Glutamatergic neuron (in vitro differentiated cells): ENCODE data around the gene PAK4. TPM values are rescaled to one million over a fixed set of nuclear protein-coding genes. Genes with fewer than 3 reads are reported as not detected.
A peak's percentile ranks its signal among the peaks of the same experiment; 100 is the strongest.

ENCODE experiments used
- DNase-seq: peaks from one replicate; pipeline ENCODE4 v3.0.0; 2022
- H3K27ac Mint-ChIP-seq: one replicate; pipeline ENCODE4 v1.8.0; 2020; ENCODE audit warnings: mild to moderate bottlenecking, mixed read lengths, inconsistent platforms; ENCODE audit not compliant: unreplicated experiment
- H3K27me3 Mint-ChIP-seq: one replicate; pipeline ENCODE4 v1.8.0; 2020; ENCODE audit warnings: mild to moderate bottlenecking, moderate library complexity, mixed read lengths, inconsistent platforms; ENCODE audit not compliant: unreplicated experiment
- H3K36me3 Mint-ChIP-seq: one replicate; pipeline ENCODE4 v1.8.0; 2020; ENCODE audit warnings: mild to moderate bottlenecking, mixed read lengths, inconsistent platforms; ENCODE audit not compliant: unreplicated experiment
- H3K4me1 Mint-ChIP-seq: one replicate; pipeline ENCODE4 v1.8.0; 2020; ENCODE audit warnings: mild to moderate bottlenecking, low read depth, mixed read lengths, inconsistent platforms; ENCODE audit not compliant: unreplicated experiment
- H3K4me3 Mint-ChIP-seq: one replicate; pipeline ENCODE4 v1.8.0; 2020; ENCODE audit warnings: mild to moderate bottlenecking, mixed read lengths, inconsistent platforms; ENCODE audit not compliant: unreplicated experiment
- H3K9me3 Mint-ChIP-seq: one replicate; pipeline ENCODE4 v1.8.0; 2020; ENCODE audit warnings: mild to moderate bottlenecking, moderate library complexity, mixed read lengths, inconsistent platforms; ENCODE audit not compliant: unreplicated experiment
- CTCF ChIP-seq: fragments of 200-600 bp; sonication (generic); IDR thresholded peaks from one replicate; pipeline ENCODE4 v1.5.0; 2021; ENCODE audit not compliant: partially characterized antibody, unreplicated experiment
- total RNA-seq: library from RNA; stranded (reverse); fragmentation: NEBNext Ultra II Directional; extraction: Animal tissue kit (Norgen Biotek cat#: 25700); gene quantifications from one replicate; pipeline ENCODE4 v1.2.1, GENCODE V29; 2021; ENCODE audit not compliant: unreplicated experiment

Gene PAK4
- total RNA-seq, 1 donor from 2014 or later: 52.5 TPM

- Mint-ChIP-seq H3K27me3 (peaks cover 9% of the 10 kb centered on the region), H3K36me3 (no peaks in the 10 kb centered on the region), H3K4me1 (peaks cover 26% of the 10 kb centered on the region), H3K4me3 (peak overlapping the region; percentile 99), H3K9me3 (peaks cover 6% of the 10 kb centered on the region), H3K27ac (no peak overlapping the region)
- DNase-seq: no peak
- TF ChIP-seq CTCF: no peak
These were observed 964 bp downstream of the PAK4 start for GRCh38 chr19:39126312-39127187.

- Mint-ChIP-seq H3K4me1 (peaks cover 40% of the 10 kb centered on the region), H3K27ac (no peak overlapping the region), H3K9me3 (peaks cover 14% of the 10 kb centered on the region), H3K36me3 (no peaks in the 10 kb centered on the region), H3K27me3 (peaks cover 6% of the 10 kb centered on the region), H3K4me3 (peak overlapping the region; percentile 99)
- no peak for DNase-seq
- no peak for TF ChIP-seq CTCF
These were observed 2.4 kb downstream of the PAK4 start for GRCh38 chr19:39127812-39128515.

- peak overlapping the region; percentile 82 for H3K27ac Mint-ChIP-seq
These were observed 3.0 kb downstream of the PAK4 start for GRCh38 chr19:39128516-39129079.

GRCh38 chr19:39129116-39129515 lies 3.5 kb downstream of the PAK4 start:
- Mint-ChIP-seq H3K9me3 (peaks cover 14% of the 10 kb centered on the region), H3K4me1 (peaks cover 49% of the 10 kb centered on the region), H3K36me3 (no peaks in the 10 kb centered on the region), H3K4me3 (peak overlapping the region; percentile 30), H3K27ac (peak overlapping the region; percentile 82), H3K27me3 (peaks cover 6% of the 10 kb centered on the region)
- TF ChIP-seq CTCF: no peak
- no peak for DNase-seq

More at GRCh38 chr19:39128516-39129079, 3.0 kb downstream of the PAK4 start:
- Mint-ChIP-seq H3K36me3 (no peaks in the 10 kb centered on the region), H3K4me3 (no peak overlapping the region), H3K9me3 (peaks cover 14% of the 10 kb centered on the region), H3K27me3 (peaks cover 6% of the 10 kb centered on the region), H3K4me1 (peaks cover 46% of the 10 kb centered on the region)
- no peak for TF ChIP-seq CTCF
- no peak for DNase-seq
